ENCODE measurements around the gene AHCY. TPM values are rescaled to one million over a fixed set of nuclear protein-coding genes. Genes with fewer than 3 reads are reported as not detected.
"Not testable (repeated sequence)": the region's sequence is repeated elsewhere in the genome, so short reads cannot be mapped to it uniquely, and the experiment has no call there.

The AHCY gene
- total RNA-seq, 4 donors from 2014 or later: 50.4 to 71.5 (median 58.0) TPM

- Histone ChIP-seq H3K4me3 (no peak overlapping the region), H3K4me1 (no peaks in the 10 kb centered on the region), H3K27ac (no peak overlapping the region), H3K27me3 (no peaks in the 10 kb centered on the region), H3K36me3 (no peaks in the 10 kb centered on the region), H3K9me3 (no peaks in the 10 kb centered on the region)
- no peak for ATAC-seq
- 70 to 100% methylated on average over 2 to 4 of the region's 5 CpGs for WGBS, 2 donors (ENCODE audit: low coverage in 1 of 2)
- TF ChIP-seq EP300 (IDR thresholded peaks at IDR 0.05) (no peak), POLR2A (IDR thresholded peaks at IDR 0.05) (no peak), POLR2AphosphoS5 (IDR thresholded peaks at IDR 0.05) (no peak)
- TF ChIP-seq, protein P1, sequence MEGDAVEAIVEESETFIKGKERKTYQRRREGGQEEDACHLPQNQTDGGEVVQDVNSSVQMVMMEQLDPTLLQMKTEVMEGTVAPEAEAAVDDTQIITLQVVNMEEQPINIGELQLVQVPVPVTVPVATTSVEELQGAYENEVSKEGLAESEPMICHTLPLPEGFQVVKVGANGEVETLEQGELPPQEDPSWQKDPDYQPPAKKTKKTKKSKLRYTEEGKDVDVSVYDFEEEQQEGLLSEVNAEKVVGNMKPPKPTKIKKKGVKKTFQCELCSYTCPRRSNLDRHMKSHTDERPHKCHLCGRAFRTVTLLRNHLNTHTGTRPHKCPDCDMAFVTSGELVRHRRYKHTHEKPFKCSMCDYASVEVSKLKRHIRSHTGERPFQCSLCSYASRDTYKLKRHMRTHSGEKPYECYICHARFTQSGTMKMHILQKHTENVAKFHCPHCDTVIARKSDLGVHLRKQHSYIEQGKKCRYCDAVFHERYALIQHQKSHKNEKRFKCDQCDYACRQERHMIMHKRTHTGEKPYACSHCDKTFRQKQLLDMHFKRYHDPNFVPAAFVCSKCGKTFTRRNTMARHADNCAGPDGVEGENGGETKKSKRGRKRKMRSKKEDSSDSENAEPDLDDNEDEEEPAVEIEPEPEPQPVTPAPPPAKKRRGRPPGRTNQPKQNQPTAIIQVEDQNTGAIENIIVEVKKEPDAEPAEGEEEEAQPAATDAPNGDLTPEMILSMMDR (IDR thresholded peaks at IDR 0.05): no peak
Measured at GRCh38 chr20:34344238-34344637, 41.1 kb upstream of the AHCY start.

DNA sequence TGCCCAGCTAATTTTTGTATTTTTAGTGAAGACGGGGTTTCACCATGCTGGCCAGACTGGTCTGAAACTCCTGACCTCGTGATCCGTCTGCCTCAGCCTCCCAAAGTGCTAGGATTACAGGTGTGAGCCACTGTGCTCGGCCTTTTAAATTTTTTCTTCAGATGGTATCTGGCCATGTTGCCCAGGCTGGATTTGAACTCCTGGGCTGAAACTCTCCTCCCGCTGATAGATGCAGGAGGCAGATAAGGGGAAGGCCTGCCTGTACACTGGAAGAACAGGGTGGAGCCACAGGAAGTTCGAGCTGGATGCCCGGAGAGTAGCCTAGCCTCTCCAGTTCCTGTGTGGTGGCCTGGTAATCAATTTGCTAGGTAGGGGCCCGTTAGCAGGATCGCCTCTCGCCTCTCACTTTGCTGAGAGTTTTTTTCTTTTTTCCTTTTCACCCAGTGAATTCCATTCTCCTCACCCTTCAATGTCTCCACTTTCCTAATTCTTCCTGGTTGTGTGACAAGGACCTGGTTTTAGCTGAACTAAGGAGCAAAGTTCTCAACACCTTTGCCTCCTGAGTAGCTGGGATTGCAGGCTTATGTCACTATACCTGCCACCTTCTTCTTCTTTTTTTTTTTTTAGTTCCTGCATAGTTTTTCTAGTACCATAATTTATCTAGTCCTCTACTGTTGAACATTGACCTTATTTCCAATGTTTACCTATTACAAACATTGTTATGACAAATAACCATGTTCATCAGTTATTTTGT lies 40.5 kb upstream of the AHCY start:
- Histone ChIP-seq H3K4me1 (no peaks in the 10 kb centered on the region), H3K27ac (no peak overlapping the region), H3K27me3 (no peaks in the 10 kb centered on the region), H3K36me3 (no peaks in the 10 kb centered on the region), H3K9me3 (no peaks in the 10 kb centered on the region), H3K4me3 (no peak overlapping the region)
- ATAC-seq: no peak
- TF ChIP-seq EP300 (IDR thresholded peaks at IDR 0.05) (no peak), POLR2A (IDR thresholded peaks at IDR 0.05) (no peak), POLR2AphosphoS5 (IDR thresholded peaks at IDR 0.05) (no peak)
- TF ChIP-seq, protein P1 (IDR thresholded peaks at IDR 0.05): no peak
- 77 to 83% methylated on average over 3 to 9 of the region's 10 CpGs for WGBS, 2 donors (ENCODE audit: low coverage in 1 of 2)

GRCh38 chr20:34341199-34341598 lies 38.0 kb upstream of the AHCY start:
- H3K27ac ChIP-seq, H3K9me3 ChIP-seq, H3K4me3 ChIP-seq, H3K27me3 ChIP-seq, H3K36me3 ChIP-seq, ATAC-seq, H3K4me1 ChIP-seq: not testable (repeated sequence)
- 84 to 94% methylated on average over 7 of the region's 9 CpGs for WGBS, 2 donors (ENCODE audit: low coverage in 1 of 2)

DNA sequence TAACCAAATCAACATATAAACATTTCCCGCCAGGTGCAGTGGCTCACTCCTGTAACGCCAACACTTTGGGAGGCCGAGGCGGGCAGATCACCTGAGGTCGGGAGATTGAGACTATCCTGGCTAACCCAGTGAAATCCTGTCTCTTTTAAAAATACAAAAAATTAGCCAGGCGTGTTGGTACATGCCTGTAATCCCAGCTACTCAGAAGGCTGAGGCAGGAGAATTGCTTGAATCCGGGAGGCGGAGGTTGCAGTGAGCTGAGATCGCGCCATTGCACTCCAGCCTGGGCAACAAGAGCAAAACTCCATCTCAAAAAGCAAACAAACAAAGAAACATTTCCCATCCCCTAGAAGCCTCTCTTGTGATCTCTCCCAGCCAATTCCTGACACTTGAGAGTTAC lies 37.6 kb upstream of the AHCY start:
- H3K27ac ChIP-seq, H3K4me3 ChIP-seq, H3K9me3 ChIP-seq, ATAC-seq, H3K27me3 ChIP-seq, H3K36me3 ChIP-seq, H3K4me1 ChIP-seq: not testable (repeated sequence)
- WGBS, 2 donors (ENCODE audit: low coverage in 1 of 2): 95 to 100% methylated on average over 4 to 10 of the region's 10 CpGs

DNA sequence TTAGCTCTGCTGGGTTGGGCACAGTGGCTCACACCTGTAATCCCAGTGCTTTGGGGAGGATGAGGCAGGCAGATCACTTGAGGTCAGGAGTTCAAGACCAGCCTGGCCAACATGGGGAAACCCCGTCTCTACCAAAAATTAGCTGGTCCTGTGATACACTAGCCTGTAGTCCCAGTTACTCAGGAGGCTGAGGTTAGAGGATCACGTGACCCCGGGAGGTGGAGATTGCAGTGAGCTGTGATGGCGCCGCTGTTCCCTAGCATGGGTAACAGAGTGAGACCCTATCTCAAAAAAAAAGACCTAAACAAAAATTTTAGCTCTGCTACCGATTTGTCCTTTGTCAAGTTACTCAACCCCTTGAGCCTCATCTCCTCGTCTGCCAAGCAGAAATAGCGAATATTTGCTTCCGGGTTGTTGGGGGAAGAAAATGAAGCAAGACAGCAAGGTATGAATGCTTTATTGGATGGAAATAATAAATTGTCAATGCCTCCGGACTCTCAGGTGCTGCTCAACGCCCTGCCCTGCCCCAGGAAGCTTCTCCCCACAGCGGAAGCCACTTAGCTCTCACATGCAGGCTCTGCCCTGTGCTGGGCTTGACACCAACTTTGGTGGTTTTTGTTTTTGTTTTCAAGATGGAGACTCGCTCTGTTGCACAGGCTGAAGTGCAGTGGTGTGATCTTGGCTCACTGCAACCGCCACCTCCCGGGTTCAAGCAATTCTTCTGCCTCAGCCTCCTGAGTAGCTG lies 35.0 kb upstream of the AHCY start:
- TF ChIP-seq EP300 (IDR thresholded peaks at IDR 0.05) (no peak), POLR2AphosphoS5 (IDR thresholded peaks at IDR 0.05) (no peak), POLR2A (IDR thresholded peaks at IDR 0.05) (no peak)
- TF ChIP-seq, protein P1 (IDR thresholded peaks at IDR 0.05): no peak
- H3K27me3 ChIP-seq: no peaks in the 10 kb centered on the region
- 90% methylated on average over 9 to 13 of the region's 15 CpGs for WGBS, 2 donors (ENCODE audit: low coverage in 1 of 2)
- no peak for ATAC-seq
- H3K27ac ChIP-seq: no peak overlapping the region
- H3K4me1 ChIP-seq: no peaks in the 10 kb centered on the region
- no peak overlapping the region for H3K4me3 ChIP-seq
- no peaks in the 10 kb centered on the region for H3K9me3 ChIP-seq
- H3K36me3 ChIP-seq: no peaks in the 10 kb centered on the region

DNA sequence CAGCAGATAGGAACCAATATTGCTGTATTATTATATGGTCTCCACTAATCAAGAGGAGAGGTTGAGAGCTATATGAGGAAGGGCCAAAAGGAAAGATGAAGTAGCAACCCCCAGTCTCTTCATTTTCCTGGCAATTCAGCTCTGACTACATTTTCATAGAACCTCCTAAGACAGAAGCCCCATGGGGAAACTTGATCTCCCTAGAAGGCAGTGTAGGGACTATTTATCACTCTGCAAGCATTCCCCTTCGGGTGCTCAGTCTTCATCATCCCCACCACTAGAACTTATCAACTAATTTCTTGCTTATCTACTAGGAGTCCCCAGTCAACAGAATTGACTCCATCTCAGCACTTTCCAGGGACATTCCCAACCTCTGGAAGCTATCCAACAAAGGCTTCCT lies 34.4 kb upstream of the AHCY start:
- H3K36me3 ChIP-seq: no peaks in the 10 kb centered on the region
- TF ChIP-seq POLR2AphosphoS5 (IDR thresholded peaks at IDR 0.05) (no peak), POLR2A (IDR thresholded peaks at IDR 0.05) (no peak)
- H3K9me3 ChIP-seq: no peaks in the 10 kb centered on the region
- no peak overlapping the region for H3K27ac ChIP-seq
- no peaks in the 10 kb centered on the region for H3K27me3 ChIP-seq
- no peak overlapping the region for H3K4me3 ChIP-seq
- no peak for ATAC-seq
- WGBS, 2 donors (ENCODE audit: low coverage in 1 of 2): 25 to 67% methylated on average over 1 of the region's 1 CpG
- H3K4me1 ChIP-seq: no peaks in the 10 kb centered on the region

Measured in gastroesophageal sphincter (tissue), 4 donors.